Activated CD4-positive, alpha-beta T cell treated with anti-CD3 and anti-CD28 coated beads, Interleukin-2, amount 50 U/mL, for 4 hours (primary cell): ENCODE measurements around the gene APOBEC3F.

Source experiments
- DNase-seq, 2 experiments: peaks; one replicate each; pipeline ENCODE4 v3.0.0-alpha.2; 2020

APOBEC3F gene

DNA sequence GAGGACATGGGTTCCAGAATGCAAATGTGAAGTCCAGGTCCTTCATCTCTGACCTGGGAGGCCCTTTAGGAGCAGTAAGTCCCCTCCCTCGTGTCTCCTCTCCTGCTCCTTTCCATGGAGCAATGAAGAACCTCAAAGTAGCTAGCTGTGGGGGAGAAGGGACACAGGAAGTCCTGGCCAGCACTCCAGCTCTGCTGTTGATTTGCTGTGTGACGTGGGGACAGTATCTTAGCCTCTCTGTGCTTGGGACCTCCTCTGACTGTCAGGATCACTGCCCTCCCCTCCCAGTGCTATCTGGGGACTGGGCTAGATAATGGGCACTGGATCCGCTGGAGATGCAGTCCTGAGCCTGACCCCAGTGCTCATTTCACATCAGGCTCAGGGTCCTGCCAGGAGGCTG, 55.3 kb downstream of the APOBEC3F start:
- DNase-seq, result no peak

- no peak for DNase-seq
Measured at GRCh38 chr22:39097098-39098020, 56.7 kb downstream of the APOBEC3F start, which contains the start of gene APOBEC3H. TSS of gene APOBEC3H (plus strand) at chr22:39097244. CDS start at chr22:39100279, 3,035 bp downstream.

DNA sequence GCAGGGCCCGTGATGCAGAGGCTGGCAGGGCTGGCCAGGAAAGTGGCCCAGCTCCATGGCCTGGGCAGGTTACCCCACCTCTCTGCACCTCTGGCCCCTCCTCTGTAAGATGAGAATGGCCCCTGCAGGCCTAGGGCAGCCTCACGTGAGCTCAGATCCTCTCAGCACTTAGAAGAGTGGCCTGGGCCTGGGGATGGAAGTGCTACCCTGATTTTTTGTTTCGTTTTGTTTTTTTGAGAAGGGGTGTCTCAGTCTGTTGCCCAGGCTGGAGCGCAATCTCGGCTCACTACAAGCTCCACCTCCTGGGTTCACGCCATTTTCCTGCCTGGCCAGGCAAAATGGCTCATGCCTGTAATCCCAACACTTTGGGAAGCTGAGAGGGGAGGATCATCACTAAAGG, 57.4 kb downstream of the APOBEC3F start:
- DNase-seq, result no peak

DNA sequence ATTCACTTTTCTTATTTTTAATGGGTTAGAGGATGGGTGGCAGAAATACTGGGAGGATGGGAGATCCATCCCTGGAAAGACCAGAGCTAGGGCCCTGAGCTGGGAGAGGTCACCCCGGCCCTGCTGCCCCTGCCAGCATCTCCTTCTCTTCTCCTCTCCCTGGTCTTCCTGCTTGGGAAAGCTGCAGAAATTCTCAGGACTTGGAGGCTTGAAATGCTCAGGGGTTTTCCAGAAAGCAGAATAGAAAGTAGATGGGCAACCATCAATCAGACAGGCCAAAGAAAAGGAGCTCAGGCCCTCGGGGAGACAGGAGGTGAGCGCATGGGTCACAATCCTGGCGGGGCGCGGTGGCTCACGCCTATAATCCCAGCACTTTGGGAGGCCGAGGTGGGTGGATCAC, 57.9 kb downstream of the APOBEC3F start:
- no peak for DNase-seq

DNA sequence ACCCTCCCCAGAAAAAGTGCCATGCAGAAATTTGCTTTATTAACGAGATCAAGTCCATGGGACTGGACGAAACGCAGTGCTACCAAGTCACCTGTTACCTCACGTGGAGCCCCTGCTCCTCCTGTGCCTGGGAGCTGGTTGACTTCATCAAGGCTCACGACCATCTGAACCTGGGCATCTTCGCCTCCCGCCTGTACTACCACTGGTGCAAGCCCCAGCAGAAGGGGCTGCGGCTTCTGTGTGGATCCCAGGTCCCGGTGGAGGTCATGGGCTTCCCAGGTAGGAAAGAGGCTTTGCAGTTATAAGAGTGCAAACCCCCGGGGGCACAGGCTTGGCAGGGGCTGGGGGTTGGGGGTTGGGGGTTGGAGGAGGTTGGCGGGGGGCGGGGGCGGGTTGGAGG, 60.6 kb downstream of the APOBEC3F start:
- DNase-seq, result no peak

DNA sequence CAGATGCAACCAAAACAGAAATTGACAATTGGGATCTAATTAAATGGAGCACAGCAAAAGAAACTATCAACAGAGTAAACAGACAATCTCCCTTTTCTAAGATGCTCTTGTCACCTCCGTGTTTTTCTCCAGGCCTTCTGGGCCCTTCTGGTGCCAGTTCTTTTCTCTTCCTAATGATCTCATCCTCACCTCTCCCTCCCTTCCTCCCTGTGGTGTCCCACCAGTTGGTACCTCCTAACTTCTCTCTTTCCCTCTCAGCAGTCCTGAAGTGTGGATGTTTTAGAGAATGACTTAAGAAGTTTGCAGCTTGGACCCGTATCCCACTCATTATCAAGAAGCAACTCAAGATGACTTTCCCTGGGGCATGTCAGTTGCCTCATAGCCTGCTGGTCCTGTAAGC, 62.8 kb downstream of the APOBEC3F start:
- no peak for DNase-seq
